ENCODE measurements around the gene NR5A1.

DNA sequence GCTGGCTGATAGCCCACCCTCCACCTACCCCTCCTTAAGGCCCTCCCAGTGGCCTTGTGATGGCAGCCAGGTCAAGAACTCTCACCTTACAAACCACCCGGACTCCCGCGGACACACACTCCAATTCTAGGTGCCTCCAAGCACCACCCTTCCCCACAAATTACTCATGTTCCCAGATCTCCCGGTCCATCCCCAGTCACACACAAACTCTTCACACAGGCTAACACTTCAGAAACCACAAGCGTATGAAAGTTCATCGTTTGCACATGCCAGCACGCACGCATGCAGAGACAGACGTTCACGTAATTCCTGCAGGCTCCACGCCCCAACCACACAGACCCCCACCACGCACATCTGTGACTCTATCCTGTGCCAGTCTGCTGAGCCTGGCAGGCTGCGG is 18.0 kb downstream of the NR5A1 start:
- TF ChIP-seq FOXP2 (optimal IDR thresholded peaks at IDR 0.05; ENCODE audit: control extremely low read depth, extremely low read length, insufficient read depth) (no peak), EZH2 (IDR thresholded peaks at IDR 0.05) (no peak), POLR2AphosphoS5 (IDR thresholded peaks at IDR 0.05; ENCODE audit: borderline replicate concordance, low read depth, low read length) (no peak)

All from SK-N-MC (cell line).